ENCODE data around the gene CDK6. TPM values are rescaled to one million over a fixed set of nuclear protein-coding genes. Genes with fewer than 3 reads are reported as not detected.

The CDK6 gene
- total RNA-seq, 4 donors from 2014 or later: 11.2 to 18.5 (median 13.2) TPM

- H3K27ac ChIP-seq: no peak overlapping the region
- no peak for DNase-seq
Observed at GRCh38 chr7:92781117-92781720, 55.2 kb downstream of the CDK6 start.

GRCh38 chr7:92778972-92779371 is 57.4 kb downstream of the CDK6 start:
- WGBS, 2 donors: 46 to 48% methylated on average over 5 of the region's 5 CpGs
- TF ChIP-seq POLR2A (IDR thresholded peaks at IDR 0.05) (no peak), CTCF (IDR thresholded peaks at IDR 0.05) (peak in 1 of 6 experiments; percentile 7)
- H3K27ac ChIP-seq: no peak overlapping the region

More at GRCh38 chr7:92781117-92781720, 55.2 kb downstream of the CDK6 start:
- TF ChIP-seq CTCF (IDR thresholded peaks at IDR 0.05) (no peak), POLR2A (IDR thresholded peaks at IDR 0.05) (no peak)
- no peak overlapping the region for H3K4me3 ChIP-seq (replicated peaks in 1 of 3)
- H3K4me1 ChIP-seq: peaks cover 14 to 18% of the 10 kb centered on the region in 2 donors
- H3K9me3 ChIP-seq: no peaks in the 10 kb centered on the region
- intact Hi-C loops (cut with DNase I): no loop called here
- H3K36me3 ChIP-seq: no peaks in the 10 kb centered on the region
- WGBS, 2 donors: 62 to 76% methylated on average over 3 of the region's 3 CpGs
- no peaks in the 10 kb centered on the region for H3K27me3 ChIP-seq

GRCh38 chr7:92777993-92778392 is 58.4 kb downstream of the CDK6 start:
- Histone ChIP-seq H3K36me3 (no peaks in the 10 kb centered on the region), H3K4me3 (replicated peaks in 1 of 3) (no peak overlapping the region), H3K27ac (no peak overlapping the region), H3K9me3 (no peaks in the 10 kb centered on the region), H3K27me3 (no peaks in the 10 kb centered on the region), H3K4me1 (peaks cover 5 to 9% of the 10 kb centered on the region in 2 donors)
- intact Hi-C loops (cut with DNase I): no loop called here
- WGBS, 2 donors: 80 to 96% methylated on average over 1 of the region's 1 CpG
- no peak for TF ChIP-seq CTCF (IDR thresholded peaks at IDR 0.05)
- no peak for TF ChIP-seq POLR2A (IDR thresholded peaks at IDR 0.05)
- DNase-seq: no peak

More at GRCh38 chr7:92778972-92779371, 57.4 kb downstream of the CDK6 start:
- no peak overlapping the region for H3K4me3 ChIP-seq (replicated peaks in 1 of 3)
- intact Hi-C loops (cut with DNase I): no loop called here
- no peaks in the 10 kb centered on the region for H3K27me3 ChIP-seq
- peak; percentile 35 to 47 for DNase-seq
- H3K9me3 ChIP-seq: no peaks in the 10 kb centered on the region
- H3K36me3 ChIP-seq: no peaks in the 10 kb centered on the region
- H3K4me1 ChIP-seq: peaks cover 5 to 9% of the 10 kb centered on the region in 2 donors

GRCh38 chr7:92773808-92774207 is 62.6 kb downstream of the CDK6 start:
- WGBS, 2 donors: 84% methylated on average over 4 of the region's 4 CpGs
- no peaks in the 10 kb centered on the region for H3K9me3 ChIP-seq
- H3K4me3 ChIP-seq (replicated peaks in 1 of 3): no peak overlapping the region
- no peak overlapping the region for H3K27ac ChIP-seq
- no peaks in the 10 kb centered on the region for H3K36me3 ChIP-seq
- H3K27me3 ChIP-seq: no peaks in the 10 kb centered on the region
- H3K4me1 ChIP-seq: no peaks in the 10 kb centered on the region
- no peak for DNase-seq
- intact Hi-C loops (cut with DNase I): no loop called here
- no peak for TF ChIP-seq POLR2A (IDR thresholded peaks at IDR 0.05)
- TF ChIP-seq CTCF (IDR thresholded peaks at IDR 0.05): no peak

- no peaks in the 10 kb centered on the region for H3K9me3 ChIP-seq
- DNase-seq: no peak
- WGBS, 2 donors: 91 to 93% methylated on average over 1 of the region's 1 CpG
- H3K27ac ChIP-seq: no peak overlapping the region
- H3K27me3 ChIP-seq: no peaks in the 10 kb centered on the region
- no peaks in the 10 kb centered on the region for H3K4me1 ChIP-seq
- no peaks in the 10 kb centered on the region for H3K36me3 ChIP-seq
- TF ChIP-seq POLR2A (IDR thresholded peaks at IDR 0.05) (no peak), CTCF (IDR thresholded peaks at IDR 0.05) (no peak)
- intact Hi-C loops (cut with DNase I): no loop called here
- no peak overlapping the region for H3K4me3 ChIP-seq (replicated peaks in 1 of 3)
Observed at GRCh38 chr7:92769844-92770243, 66.5 kb downstream of the CDK6 start.

Data from thyroid gland (tissue), 4 donors.